IPS-NIHi7 (cell line): ENCODE data around the gene BMP8A.
"Not testable (repeated sequence)": the region's sequence is repeated elsewhere in the genome, so short reads cannot be mapped to it uniquely, and the experiment has no call there.

Experiments
- DNase-seq: peaks from one replicate; pipeline ENCODE4 v3.0.0; 2012; ENCODE audit warnings: mixed read lengths; ENCODE audit errors: extremely low spot score

BMP8A gene

DNA sequence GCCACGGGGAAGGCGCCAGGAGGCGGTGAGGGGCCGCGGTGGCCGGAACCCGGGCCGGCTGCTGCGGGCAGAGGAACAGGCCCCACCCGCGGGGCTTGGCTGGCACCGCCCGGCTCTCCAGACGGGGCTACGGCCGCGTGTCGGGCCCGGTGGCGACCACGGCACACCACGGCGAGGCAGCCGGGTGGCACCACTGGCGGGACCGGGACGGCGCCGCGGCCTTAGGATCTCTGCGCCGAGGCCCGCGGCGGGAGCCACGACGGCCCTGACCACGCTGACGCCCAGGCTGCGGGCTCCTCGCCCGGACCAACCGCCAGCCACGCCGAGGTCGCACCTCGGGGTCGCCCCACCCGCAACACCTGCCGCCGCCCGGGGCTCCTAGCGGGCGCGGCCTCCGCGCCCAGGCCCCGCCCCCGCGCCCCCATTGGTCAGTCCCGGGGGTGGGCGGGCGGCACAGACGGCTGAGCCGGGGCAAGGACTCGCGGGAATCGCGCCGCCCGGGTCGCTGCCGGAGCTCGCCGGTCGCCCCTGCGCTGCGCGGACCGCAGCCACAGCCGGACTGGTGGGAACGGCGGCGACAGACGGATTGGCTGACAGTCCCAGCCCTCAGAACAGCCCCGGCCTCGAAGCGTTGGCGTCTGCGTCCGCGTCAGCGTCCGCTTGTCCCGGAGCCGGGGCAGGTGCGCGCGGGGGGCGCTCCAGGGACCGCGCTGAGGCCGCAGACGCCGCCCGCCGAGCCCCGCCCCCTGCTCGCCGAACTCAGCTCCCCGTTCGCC lies at the start of gene BMP8A:
Gene BMP8A, plus strand, starts transcription at position 491 of the 776 bp plus-strand sequence. CDS start 356 bp downstream, outside the sequence.
- DNase-seq, result peak; percentile 91

DNA sequence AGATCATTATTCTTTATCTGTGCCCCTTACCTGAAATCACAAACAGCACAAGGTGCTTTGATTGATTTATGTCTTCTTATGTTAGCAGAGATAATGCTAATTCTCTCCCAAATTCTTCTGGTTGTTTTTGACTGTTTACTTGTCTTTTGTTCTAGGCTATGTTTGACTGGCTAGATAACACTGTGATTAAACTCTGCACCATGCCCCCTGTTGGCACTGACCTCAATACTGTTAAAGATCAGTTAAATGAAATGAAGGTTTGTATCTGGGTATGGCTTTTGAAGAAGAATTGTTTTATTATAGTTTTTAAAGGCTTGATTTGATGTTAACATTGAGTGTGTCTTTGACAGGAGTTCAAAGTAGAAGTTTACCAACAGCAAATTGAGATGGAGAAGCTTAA lies 49.6 kb upstream of the BMP8A start:
- no peak for DNase-seq

DNA sequence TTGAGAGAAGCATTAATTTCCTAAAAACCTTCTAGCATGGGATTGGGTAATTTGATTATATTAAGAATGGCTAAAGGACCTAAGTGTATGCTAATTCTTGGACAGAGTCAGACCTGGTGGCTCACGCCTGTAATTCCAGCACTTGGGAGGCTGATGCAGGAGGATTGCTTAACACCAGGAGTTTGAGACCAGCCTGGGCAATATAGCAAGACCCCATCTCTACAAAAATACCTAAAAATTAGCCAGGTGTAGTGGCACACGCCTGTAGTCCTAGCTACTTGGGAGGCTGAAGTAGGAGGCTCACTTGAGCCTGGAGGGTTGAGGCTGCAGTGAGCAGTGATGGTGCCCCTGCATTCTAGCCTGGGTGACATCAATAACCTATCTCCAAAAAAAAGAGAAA lies 45.9 kb upstream of the BMP8A start:
- DNase-seq, result no peak

DNA sequence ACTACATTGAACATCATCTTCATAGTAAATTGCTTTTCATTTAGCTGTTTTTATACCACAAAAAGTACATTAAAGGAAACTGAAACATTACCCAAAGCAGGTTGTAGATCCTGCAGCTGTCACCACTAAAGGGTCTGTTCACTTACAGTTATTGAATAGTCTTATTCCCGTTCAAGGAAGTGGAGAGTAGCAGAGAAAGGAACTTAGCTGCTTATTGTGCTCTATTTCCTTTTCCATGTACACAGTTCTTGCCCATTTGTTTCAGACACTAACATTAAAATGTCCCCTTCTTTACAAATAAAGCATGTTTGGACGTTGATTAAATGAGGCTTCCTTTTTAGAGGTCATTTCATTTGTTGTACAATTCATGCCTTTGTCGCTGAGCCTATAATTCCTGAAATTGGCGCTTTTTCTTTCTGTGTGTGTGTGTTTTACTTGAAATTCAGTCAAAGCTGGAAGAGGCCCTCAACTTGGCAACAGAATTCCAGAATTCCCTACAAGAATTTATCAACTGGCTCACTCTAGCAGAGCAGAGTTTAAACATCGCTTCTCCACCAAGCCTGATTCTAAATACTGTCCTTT lies 44.4 kb upstream of the BMP8A start:
- no peak for DNase-seq

GRCh38 chr1:39450041-39450440 lies 41.4 kb upstream of the BMP8A start:
- not testable (repeated sequence) for DNase-seq

DNA sequence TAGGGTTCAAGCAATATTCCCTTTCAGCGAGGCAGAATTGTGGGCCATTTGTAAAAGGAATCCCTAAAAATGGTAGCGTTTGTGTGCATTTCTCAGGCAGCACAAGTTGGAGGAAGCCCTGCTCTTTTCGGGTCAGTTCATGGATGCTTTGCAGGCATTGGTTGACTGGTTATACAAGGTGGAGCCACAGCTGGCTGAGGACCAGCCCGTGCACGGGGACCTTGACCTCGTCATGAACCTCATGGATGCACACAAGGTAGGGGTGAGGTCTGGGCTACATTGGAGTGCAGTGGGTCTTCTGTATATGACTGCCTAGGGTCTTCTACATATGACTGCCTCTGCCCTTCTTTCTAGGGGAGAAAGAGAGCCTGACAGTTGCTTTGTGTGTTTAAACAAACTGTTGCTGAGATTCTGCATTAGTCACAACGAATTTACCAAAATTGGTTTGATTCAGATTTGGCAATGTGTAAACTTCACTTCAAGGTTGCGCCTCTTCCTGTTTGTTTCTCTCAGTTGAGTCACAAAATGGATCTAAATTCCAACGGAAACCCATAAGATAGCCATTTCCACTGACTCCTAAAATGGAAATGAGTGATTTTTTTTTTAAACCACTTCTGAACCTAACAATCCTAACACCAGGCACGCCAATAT lies 40.4 kb upstream of the BMP8A start:
- no peak for DNase-seq

GRCh38 chr1:39452081-39452480 lies 39.4 kb upstream of the BMP8A start:
- no peak for DNase-seq

DNA sequence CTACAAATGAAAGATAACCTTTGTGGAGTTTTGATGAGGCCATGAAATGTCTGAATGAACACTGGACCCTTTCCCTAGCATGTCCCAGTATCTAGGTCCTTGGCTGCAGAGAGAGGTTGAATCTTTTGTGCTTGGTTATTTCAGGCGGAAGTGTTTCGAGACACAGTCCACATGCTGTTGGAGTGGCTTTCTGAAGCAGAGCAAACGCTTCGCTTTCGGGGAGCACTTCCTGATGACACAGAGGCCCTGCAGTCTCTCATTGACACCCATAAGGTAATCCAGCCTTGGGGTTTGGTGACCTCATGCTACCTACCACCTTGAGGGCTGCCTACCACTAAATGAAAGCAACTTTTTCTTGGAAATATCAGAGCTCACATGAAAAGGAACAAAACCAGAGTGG lies 38.9 kb upstream of the BMP8A start:
- DNase-seq, result no peak

DNA sequence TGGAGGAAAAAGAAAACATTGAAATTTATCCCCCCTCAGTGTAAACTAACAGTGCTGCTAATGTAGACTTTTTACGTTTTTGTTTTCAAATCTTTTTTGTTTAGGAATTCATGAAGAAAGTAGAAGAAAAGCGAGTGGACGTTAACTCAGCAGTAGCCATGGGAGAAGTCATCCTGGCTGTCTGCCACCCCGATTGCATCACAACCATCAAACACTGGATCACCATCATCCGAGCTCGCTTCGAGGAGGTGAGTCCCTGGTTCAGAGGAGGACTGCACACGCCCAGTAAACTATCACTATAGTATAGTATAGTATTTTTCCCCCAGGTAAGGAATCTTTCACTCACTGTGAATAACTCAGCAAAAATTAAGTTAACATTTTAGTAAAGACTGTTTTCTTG lies 37.8 kb upstream of the BMP8A start:
- DNase-seq, result no peak

DNA sequence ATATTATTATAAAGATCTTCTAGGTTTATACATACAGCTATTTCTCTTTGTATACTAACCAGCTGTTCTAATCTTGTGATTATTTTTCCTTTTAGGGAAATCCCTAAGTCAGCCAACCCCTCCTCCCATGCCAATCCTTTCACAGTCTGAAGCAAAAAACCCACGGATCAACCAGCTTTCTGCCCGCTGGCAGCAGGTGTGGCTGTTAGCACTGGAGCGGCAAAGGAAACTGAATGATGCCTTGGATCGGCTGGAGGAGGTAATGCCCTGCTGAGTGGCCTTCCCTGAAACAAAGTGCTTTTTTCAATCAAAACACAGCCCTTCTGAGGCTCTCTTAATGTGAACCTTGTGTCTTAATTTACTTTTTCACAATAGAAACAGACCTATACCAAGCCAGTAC lies 32.4 kb upstream of the BMP8A start:
- no peak for DNase-seq

GRCh38 chr1:39462074-39462473 lies 29.4 kb upstream of the BMP8A start:
- DNase-seq, result no peak

GRCh38 chr1:39466413-39467107 lies 24.9 kb upstream of the BMP8A start:
- no peak for DNase-seq

DNA sequence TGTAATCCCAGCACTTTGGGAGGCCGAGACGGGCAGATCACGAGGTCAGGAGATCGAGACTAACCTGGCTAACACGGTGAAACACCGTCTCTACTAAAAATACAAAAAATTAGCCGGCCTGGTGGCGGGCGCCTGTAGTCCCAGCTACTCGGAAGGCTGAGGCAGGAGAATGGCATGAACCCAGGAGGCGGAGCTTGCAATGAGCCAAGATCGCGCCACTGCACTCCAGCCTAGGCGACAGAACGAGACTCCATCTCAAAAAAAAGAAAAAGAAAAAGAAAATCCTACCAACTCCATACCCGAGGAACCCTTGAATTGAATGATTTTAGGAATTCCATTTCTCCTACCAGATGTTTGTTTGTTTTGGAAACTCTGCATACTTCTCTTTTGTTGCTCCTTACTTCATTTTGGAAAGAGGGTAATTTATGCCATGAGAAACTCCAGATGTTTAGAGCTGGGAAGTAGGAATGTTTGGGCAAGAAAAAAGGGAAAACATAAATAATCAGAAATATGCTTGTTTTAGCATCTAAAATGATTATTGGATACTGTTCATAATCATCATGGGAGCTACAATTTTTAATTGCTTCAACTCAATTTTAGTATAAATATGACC lies 24.2 kb upstream of the BMP8A start:
- DNase-seq, result not testable (repeated sequence)

DNA sequence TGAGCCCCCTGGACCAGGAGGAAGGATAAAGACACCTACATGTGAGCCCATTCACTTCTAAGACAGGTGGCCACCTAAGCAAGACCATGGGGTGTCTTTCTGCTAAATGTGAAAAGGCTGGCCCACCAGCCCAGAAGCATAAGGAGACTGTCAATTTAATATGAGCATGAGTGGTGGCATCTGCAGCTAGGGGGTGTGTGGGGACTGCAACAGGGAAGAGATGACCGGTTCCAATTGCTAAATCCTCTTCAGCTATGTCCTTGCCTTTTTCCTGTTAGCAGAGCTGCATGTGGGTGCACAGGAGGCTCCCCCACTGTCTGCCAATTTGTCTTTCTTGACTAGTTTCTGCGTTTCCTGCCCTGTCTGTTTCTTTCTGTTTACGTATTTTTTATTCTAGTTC lies 22.3 kb upstream of the BMP8A start:
- DNase-seq, result no peak

- DNase-seq, result no peak
Measured at GRCh38 chr1:39470040-39470439, 21.4 kb upstream of the BMP8A start.

- no peak for DNase-seq
Measured at GRCh38 chr1:39472826-39473225, 18.6 kb upstream of the BMP8A start.

GRCh38 chr1:39473324-39473723 lies 18.1 kb upstream of the BMP8A start:
- no peak for DNase-seq

- no peak for DNase-seq
Measured at GRCh38 chr1:39474810-39475209, 16.6 kb upstream of the BMP8A start.

GRCh38 chr1:39475551-39475950 lies 15.9 kb upstream of the BMP8A start:
- not testable (repeated sequence) for DNase-seq

DNA sequence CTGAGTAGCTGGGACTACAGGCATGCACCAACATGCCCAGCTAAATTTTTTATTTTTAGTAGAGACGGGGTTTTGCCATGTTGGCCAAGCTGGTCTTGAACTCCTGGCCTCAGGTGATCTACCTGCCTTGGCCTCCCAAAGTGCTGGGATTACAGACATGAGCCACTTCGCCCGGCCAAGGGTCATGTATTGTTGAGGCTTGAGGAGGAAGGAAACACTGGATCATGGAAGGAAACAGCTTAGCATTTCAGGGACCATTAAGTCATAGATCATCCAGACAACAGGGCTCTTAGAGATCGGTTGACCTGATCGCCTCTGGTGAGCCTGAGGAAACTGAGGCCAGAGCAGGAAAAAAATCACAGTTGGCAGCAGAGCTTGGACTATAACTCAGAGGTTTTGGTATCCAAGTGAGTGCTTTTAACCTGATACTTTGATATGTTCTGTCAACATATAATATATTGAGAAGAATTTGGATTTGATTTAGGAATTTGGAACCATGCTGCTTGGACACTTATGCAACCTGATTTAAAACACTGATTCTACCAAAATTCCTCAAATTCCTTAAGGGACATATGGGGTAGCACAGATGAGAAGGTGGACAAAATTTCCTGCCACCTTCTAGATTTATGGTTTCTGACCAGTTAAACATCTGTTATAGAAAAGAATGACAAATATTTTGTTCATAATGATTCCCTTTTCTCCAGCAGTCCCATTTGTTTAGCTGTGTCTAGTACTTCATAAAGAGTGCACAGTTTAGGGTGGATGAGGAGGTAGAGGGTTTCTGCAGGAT lies 13.1 kb upstream of the BMP8A start:
- DNase-seq, result no peak

GRCh38 chr1:39481289-39481688 lies 10.1 kb upstream of the BMP8A start:
- DNase-seq, result no peak
